Measurements from ENCODE around the gene S100A9.
A peak's percentile ranks its signal among the peaks of the same experiment; 100 is the strongest.
"Not testable (repeated sequence)": the region's sequence is repeated elsewhere in the genome, so short reads cannot be mapped to it uniquely, and the experiment has no call there.

S100A9 gene

DNA sequence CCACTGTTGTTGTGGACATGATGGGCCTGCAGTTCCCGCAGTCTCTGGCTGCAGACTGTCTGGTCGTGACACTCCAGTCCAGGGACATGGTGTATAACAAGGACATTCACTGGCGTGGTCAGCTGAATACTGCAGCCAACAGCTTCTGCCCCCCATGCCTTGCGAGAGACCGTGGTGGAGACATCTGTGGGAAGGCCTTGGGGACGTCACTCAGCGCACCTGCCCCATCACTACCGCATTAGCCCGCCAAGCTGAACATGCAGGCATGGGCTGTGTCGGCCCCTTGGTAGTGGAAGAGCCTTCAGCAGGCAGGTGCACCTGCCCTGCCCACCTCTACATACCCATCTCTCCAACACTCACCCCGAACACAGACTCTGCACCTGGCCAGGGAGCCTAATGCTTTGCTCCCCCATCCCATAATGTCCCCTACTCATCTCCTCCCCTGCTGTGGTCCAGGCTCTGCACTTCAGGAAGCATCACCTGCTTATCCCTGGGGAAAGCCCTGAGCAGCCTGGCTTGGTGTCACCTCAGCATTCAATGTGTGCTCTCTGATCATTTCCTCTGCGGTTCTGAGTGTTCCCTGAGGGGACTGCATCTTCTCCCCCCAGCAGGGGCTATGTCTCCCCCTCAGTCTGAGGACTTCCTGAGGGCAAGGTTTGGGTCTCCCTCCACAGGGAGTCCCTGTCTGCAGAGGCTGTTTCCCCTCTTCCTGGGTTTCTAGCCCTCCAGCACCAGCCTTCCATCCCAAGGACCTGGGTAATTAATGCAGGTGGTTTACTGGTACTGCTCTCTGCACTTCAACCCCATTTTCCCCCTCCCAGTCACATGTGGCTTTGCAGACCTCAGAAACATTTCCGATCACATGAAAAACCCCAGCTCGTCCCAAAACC is 12.2 kb upstream of the S100A9 start:
- DNase-seq (ENCODE audit: low read depth), result no peak

DNA sequence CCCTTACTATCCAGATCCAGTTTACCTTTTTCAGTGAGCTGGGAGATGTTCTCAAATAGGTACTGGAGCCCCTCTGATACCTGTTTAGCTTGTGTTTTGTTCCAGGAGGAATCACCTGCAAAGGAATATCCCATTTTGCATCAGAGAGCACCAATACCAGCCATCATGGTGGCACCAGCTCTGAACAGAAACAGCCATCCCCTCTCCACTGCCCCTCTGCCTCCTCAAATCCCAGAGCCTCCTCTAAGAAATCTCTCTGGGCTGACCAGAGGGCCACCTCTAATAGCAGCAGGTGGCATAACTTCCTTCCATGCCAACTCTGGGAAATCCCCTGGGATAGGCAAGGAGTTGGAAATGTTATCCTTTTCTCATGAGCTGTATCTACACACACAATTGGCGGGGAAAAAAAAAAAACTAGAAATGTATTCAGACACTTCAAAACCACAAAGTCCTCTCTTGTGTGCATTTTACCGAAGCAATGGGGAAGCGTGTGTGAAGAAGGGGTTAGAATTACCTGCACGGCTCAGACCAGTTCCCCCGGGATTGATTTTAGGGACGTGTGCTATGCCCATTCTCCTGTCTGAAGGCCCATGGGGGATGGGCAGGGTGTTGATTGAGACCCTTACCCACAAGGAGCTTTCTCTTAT is 11.5 kb upstream of the S100A9 start:
- DNase-seq (ENCODE audit: low read depth), result no peak

DNA sequence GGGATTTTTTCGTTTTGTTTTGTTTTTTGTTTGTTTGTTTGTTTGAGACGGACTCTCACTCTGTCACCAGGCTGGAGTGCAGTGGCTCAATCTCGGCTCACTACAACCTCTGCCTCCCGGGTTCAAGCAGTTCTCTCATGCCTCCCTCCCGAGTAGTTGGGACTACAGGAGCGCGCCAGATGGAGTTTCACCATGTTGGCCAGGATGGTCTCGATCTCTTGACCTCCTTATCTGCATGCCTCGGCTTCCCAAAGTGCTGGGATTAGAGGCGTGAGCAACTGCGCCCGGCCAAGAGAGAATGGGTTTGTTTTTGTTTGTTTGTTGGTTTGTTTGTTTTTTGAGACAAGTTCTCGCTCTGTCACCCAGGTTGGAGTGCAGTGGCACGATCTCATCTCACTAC is 10.6 kb upstream of the S100A9 start:
- DNase-seq (ENCODE audit: low read depth), result not testable (repeated sequence)

DNA sequence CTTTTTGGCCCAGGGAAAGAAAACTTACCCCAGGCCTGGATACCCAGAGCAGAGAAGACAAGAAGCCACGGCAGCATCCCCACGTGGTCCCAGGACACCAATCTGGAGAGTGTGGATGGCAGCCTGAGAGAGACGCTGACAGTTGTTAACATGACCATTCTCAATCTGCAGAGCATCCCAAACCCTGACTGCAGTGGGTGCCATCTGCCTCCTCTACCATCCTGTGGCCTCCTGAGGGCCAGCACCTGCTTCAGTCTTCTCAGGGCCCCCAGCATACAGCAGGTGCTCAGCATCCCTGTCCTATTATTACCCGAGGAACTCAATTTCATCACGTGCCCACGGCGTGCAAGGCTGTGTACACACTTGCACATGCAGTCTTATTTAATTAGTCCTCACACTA is 9.8 kb upstream of the S100A9 start:
- no peak for DNase-seq (ENCODE audit: low read depth)

DNA sequence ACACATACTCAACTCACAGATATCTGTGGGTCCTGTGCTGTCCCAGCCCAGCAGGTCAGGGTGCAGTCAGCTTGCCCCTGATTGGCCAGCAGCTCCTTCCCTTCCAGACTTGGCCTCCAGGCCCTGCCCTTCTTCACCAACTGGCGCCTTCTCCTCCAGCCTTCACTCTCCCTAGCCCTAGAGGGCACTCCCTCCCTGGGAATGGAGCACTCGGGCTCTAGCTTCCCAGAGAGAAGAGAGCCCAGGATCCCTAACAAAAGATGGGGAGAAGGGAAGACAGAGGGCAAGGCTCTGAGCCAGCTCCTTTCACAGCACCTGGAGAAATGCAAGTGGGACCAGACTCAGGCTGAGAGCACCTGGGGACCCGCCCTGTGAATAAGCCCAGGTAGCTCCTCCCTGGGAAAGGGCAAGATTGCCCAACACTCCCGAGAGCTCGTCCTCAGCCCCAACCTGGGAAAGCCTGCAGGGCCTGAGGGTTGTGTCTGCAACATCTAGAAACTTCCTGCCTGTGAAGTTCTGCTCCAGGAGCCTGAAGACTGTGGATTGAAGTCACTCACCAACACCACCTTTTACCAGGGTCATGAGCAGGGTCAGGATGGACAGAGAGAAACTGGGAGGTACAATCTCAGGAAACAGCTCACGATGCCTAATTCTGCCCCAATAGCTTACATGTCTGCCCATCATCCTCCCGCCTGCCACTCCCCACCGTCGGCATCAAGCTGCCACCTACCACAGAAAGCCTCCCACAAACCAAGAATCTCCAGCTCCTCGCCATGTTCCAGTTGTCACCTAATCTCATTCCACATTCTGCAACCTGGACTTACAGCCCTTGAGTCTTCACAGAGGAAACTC is 8.9 kb upstream of the S100A9 start, which contains the start of gene PGLYRP4:
PGLYRP4 (minus strand) TSS at position 331 of the 852 bp plus-strand sequence. CDS start 909 bp downstream, outside the sequence.
- DNase-seq (ENCODE audit: low read depth), result no peak

DNA sequence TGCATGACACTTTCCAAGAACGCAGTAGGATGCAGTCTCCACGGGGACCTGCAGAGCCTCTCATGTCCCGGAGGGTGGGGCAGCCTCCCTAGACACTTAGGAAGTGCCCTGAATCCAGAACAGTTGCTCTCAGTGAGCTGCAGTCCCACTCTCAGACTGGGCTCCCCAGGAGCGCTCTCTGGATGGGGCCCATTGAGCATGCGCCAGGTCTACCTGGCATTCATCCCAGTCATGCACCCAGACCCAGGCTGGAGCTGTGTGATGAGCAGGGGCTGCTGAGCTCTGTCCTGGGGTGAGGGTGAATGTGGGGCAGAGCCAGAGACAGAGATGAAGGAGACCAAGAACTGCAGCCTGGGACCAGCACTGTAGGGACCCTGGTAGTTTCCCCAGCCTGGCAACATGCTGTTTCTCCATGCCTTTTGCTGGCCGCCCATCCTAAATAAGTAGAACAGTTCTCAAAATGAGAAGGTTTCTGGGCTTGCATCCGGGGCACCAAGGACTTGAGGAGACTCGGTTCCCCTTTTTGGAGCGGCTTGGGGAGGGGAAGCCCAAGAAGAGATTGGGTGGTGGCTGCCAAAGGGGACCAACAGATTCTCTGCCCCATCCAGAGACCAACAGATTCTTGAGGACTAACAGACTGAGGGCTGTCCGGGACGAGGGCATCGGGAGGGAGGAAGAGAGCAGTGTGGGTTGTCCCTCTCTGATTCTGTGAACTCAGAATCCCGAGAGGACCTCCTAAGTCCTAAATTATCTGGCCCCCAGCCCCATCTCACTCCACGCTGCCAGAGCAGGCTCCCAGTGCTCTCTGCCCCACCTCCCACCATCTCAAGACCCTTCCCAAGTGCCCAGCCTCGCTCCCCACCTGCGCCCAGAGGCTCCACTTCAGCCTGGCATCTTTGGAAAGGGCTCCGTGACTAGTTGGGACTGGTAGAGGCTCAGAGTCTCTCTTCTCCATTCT is 8.0 kb upstream of the S100A9 start:
- no peak for DNase-seq (ENCODE audit: low read depth)

DNA sequence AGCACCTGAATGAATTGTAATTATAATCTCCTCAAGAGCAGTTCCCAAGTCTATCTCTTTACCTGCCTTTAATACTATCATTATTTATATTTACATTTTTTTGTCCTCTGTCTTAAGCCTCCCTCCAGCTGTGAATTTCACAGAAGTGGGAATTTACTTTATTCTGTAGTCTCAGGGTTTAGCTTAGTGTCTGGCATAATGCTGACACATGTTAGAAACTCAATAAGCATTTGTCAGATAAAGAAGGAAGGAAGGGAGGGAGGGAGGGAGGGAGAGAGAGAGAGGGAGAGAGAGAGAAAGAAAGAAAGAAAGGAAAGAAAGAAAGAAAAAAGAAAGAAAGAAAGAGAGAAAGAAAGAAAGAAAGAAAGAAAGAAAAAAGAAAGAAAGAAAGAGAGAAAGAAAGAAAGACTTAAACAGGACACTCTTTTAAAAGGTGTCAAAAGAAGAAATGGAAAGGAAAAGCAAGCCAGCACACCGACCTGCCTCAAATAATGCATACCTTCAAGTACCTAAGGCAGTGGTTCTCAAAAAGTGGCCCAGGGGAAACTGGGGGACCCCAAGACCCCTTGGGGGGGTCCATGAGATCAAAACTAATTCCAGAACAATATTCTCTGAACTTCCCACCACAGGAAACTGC is 7.2 kb upstream of the S100A9 start:
- DNase-seq (ENCODE audit: low read depth), result no peak

DNA sequence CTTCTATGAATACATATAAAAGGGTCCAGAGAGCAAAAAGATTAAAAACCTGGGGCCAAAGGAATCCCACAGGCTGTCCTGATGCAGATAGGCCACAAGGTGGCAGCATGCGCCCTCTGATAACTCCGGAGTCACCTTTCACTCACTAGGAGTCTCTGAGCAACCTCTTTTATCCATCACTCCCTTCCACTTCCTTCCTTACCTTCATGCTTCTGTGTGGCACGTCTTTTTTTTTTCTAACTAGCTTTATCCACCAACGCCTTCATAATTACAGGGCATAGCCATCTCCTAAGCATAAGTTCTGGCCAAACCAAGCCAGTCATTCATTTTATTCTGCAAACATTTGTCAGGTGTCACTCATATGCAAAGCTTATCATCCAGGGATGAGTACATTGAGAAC is 5.1 kb upstream of the S100A9 start:
- DNase-seq (ENCODE audit: low read depth), result peak; percentile 20

DNA sequence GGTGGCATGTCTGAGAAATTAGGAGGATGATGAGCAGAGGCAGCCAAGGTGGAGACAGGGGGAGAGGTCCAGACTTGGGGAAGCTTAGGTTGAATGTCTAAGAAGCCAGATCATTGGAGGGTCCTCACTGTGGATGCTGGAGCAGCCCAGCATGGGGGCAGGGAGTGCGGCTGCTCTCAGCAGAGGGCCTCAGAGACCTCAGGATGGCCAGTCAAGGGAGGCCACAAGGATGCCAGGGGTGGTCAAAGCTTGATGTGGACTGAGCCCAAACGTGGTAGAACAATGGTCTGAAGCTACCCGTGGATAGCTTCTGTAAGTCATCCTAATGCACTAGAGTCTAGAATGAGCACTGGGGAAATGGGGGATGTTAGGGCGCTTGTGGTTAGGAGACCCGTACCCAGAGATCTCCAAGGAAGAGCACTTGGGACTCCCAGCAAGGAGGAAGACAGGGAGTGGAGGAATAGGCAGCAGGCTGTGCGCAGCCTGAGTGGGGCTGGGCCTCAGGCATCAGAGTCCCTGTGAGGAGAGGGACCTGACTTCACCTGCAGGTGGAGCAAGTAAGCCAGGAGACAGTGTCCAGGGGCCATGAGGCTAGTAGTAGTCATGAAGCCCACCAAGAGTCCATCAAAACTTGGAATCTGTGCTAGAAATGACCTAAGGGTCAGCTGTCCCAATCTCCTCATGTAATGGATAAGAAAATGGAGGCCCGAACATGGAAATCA is 4.3 kb upstream of the S100A9 start:
- no peak for DNase-seq (ENCODE audit: low read depth)

DNA sequence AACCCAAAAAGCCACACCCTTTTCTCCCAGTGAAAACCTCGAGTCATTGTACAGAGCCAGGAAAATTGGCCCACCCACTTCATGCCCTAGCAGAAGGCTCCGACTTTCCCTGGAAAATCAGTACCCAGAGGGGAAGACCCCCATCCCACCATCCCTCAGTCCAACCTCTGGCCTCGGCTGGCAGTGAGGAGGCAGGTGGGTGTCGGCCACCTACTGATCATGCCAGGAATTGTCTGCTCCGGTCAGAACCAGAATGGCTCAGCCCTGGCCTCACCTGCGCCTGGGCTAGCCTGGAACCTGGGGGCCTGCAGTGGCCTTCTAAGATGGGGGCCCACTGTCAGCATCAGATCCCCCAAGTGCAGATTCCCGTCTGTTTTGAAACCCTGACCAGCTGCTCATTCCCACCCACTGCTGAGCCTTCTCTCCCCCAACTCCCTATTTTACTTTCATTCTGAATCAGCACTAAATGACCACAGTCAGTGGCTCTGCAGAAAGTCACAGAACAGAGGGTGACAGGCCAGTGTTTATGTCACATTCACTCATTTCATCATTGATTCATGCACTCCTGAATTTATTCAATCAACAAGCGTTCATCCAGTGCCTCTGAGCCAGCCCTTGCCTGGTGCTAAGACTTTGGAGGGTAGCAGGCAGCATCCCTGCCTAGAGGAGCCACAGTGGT is 3.0 kb upstream of the S100A9 start:
- DNase-seq (ENCODE audit: low read depth), result no peak

DNA sequence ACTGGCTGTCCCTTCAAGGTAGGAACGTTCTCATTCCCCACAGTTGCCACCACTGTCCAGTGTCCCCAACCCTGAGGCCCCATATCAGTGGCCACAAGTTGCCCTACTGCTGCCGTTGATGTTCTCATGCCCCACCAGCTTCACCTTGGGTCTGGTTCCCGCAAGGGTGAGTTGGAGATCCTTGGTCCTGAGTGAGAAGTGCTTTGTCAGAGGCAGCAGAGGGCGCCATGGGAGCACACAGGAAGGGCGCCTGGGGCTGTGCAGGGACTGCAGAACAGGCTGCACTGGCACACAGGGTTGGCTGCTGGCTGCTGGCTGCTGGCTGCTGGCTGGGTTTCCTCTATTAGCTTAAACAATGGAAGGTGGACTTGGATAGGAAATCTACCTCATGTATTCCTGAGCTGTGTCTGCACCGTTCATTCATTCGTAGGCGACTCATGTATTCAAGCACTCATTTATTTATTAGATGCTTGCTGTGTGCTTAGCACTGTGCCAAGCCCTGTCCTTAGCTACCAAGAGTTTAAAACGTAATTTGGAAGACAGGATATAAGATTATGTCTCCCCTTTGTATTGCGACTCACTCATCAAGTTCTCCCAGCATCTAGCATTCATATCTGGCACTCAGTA is 2.1 kb upstream of the S100A9 start:
- no peak for DNase-seq (ENCODE audit: low read depth)

DNA sequence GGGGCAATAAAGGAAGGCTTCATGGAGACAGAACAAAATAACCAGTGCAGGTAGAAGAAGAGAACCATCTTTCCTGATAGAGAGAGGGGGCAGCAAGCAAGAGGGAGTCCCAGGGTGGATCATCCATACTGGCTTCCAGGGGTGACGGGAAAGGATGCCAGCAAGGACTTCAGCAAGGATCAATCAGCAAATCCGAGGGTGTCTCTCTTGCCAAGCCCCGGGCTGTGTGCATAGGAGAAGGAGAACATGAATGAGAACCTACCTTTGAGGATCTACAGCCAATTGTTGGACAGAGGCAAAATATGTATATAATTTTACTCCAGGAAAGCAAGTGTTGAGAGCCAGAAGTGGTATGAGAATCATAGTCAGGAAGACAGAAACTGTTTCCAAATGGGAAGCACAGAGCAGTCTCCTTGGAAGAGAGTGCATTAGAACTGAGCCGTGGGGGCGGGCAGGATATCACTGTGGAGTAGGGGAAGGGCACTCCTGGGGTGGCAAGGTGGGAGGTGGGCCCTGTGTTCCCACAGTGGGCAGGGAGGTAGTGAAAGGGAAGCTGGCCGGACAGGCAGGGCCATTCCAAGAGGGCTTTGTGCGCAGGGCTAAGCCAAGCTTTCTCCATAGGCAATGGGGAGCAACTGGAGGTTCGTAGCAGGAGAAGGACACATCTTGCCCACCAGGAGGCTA is 1.1 kb upstream of the S100A9 start:
- DNase-seq (ENCODE audit: low read depth), result no peak

DNA sequence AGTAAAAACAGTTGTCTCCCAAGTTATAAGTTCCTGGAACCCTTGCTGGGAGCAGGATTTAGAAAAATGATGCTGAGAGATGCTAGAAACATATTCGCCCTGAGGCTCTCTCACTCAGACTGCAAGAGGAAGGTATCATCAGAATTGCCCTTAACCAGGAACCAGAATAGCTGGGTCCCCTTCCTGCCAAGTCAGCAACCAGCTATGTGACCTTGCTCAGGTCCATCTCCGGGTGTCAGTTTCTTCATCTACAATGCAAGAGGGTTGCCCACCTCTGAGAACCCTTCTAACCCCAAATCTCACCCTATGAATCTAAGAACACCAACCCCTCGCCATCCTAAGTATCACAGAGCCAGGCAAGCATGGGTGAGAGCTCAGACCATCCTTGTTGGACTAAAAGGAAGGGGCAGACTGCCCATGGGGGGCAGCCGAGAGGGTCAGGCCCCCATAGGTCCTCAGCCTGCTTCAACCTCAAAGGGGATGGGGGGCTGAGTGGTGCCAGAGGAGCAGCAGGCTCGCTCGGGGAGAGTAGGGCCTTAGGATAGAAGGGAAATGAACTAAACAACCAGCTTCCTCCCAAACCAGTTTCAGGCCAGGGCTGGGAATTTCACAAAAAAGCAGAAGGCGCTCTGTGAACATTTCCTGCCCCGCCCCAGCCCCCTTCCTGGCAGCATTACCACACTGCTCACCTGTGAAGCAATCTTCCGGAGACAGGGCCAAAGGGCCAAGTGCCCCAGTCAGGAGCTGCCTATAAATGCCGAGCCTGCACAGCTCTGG is 390 bp upstream of the S100A9 start:
- DNase-seq (ENCODE audit: low read depth), result no peak

DNA sequence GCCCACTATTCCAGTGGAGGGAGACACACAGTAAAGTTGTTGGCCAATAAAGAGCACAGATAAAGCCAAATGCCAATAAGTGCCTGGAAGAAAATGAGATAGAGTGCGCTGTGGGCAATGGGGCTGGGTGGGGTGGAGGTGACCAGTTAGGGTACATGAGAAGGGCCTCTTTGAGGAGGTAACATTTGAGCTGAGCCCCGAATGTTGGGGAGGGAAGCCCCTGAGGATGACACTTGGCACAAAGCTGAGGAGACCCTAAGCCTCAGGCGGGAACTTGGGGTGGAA is 979 bp downstream of the S100A9 start:
- no peak for DNase-seq (ENCODE audit: low read depth)

DNA sequence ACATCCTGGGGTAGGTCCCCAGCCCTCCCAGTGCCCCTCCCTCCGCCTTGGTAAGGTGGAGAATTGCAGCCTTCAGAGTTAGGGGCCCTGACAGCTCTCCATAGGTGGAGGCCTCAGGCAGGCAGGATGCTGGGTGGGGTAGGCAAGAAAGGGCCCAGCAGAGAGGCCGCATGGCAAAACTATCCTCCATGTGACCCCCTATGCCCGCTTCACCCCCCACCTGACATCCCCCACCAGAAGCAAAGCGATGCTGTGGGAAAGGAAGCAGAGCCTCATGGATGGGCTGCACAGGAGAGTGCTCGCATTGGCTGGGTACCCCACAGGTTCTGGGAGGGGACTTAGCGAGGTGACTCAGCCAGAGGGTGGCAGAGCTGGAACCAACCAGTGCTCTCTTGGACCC is 1.6 kb downstream of the S100A9 start:
- no peak for DNase-seq (ENCODE audit: low read depth)

DNA sequence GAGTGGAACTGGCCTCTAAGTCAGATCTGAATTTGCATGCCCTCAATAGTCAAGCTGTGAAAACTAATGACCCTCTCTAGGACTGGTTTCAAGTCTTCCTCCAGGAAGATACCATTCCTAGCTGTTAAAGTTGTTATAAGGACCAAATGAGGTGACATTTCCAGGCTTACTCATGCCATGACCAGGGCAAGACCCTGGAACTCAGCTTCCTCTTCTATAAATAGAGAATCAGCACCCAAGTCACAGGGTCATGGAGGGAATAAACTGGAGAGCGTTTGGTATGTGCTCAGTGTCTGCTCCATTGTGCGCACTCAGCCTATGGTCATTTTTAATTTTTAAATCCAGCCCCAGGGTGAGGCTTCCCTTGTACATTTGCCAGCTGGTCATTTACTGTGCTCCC is 2.5 kb downstream of the S100A9 start:
- DNase-seq (ENCODE audit: low read depth), result no peak

DNA sequence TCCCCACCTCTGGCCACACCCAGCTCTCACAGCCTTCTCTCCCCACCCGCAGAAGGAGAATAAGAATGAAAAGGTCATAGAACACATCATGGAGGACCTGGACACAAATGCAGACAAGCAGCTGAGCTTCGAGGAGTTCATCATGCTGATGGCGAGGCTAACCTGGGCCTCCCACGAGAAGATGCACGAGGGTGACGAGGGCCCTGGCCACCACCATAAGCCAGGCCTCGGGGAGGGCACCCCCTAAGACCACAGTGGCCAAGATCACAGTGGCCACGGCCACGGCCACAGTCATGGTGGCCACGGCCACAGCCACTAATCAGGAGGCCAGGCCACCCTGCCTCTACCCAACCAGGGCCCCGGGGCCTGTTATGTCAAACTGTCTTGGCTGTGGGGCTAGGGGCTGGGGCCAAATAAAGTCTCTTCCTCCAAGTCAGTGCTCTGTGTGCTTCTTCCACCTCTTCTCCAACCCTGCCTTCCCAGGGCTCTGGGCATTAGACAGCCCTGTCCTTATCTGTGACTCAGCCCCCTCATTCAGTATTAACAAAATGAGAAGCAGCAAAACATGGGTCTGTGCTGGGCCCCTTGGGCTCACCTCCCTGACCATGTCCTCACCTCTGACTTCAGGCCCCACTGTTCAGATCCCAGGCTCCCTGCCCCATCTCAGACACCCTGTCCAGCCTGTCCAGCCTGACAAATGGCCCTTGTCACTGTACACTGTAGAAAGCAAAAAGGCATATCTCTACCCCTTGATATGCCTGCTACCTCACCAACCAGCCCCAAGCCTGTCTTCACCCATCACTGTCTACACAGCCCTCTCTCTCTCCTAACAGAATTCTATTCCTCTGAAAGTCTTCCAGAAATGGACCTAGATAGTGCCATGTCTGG is 3.2 kb downstream of the S100A9 start:
- no peak for DNase-seq (ENCODE audit: low read depth)

All from T-helper 22 cell (primary cell).